Mesenchymal stem cell (in vitro differentiated cells and primary cell): ENCODE data around the gene HSPA9.

Source experiments
- DNase-seq: peaks from one replicate; pipeline ENCODE4 v3.0.0-alpha.2; 2013
- H2AFZ ChIP-seq: one replicate; pipeline ENCODE4 v1.6.1; 2013; ENCODE audit warnings: low read depth, mild to moderate bottlenecking, control low read depth, inconsistent platforms, low read length, moderate library complexity
- H2AK5ac ChIP-seq: 2 replicates; pipeline ENCODE4 v1.6.1; 2013; ENCODE audit warnings: low read length, moderate library complexity, mild to moderate bottlenecking, inconsistent platforms; ENCODE audit not compliant: severe bottlenecking
- H2BK120ac ChIP-seq: one replicate; pipeline ENCODE4 v1.6.1; 2013; ENCODE audit warnings: low read depth, mild to moderate bottlenecking, inconsistent platforms, low read length, moderate library complexity
- H2BK12ac ChIP-seq, 2 experiments: one replicate each; pipeline ENCODE4 v1.6.1; 2013; ENCODE audit warnings: inconsistent platforms in 2 of 2, low read length in 2 of 2, mild to moderate bottlenecking in 2 of 2, moderate library complexity in 2 of 2, control low read depth in 1 of 2
- H2BK15ac ChIP-seq: one replicate; pipeline ENCODE4 v1.6.1; 2013; ENCODE audit warnings: mild to moderate bottlenecking, low read depth, inconsistent platforms; ENCODE audit not compliant: poor library complexity, severe bottlenecking
- H2BK5ac ChIP-seq: 2 replicates; pipeline ENCODE4 v1.6.1; 2013; ENCODE audit warnings: low read depth, mild to moderate bottlenecking, low read length, control low read depth, inconsistent platforms; ENCODE audit not compliant: poor library complexity, severe bottlenecking
- H3K14ac ChIP-seq, 2 experiments: one replicate each; pipeline ENCODE4 v1.6.1; 2013; ENCODE audit warnings: inconsistent platforms in 2 of 2, low read length in 2 of 2, control low read depth in 1 of 2, mild to moderate bottlenecking in 1 of 2, moderate library complexity in 1 of 2
- H3K18ac ChIP-seq, 2 experiments: one replicate each; pipeline ENCODE4 v1.6.1; 2013; ENCODE audit warnings: inconsistent platforms in 2 of 2, low read length in 2 of 2, control low read depth in 1 of 2, low read depth in 1 of 2, mild to moderate bottlenecking in 1 of 2
- H3K23ac ChIP-seq, 2 experiments: one replicate each; pipeline ENCODE4 v1.6.1; 2013; ENCODE audit warnings: inconsistent platforms in 2 of 2, low read length in 2 of 2, mild to moderate bottlenecking in 2 of 2, moderate library complexity in 2 of 2, control low read depth in 1 of 2
- H3K27ac ChIP-seq: 2 replicates; pipeline ENCODE4 v1.5.1; 2013; ENCODE audit warnings: mild to moderate bottlenecking, moderate library complexity, low read length, control low read depth, inconsistent platforms; ENCODE audit not compliant: poor library complexity, severe bottlenecking
- H3K27me3 ChIP-seq, 2 experiments: 2 replicates each; pipeline versions ENCODE4 v1.6.1 to v1.7.0; 2013; ENCODE audit warnings: low read length in 2 of 2, mild to moderate bottlenecking in 2 of 2, moderate library complexity in 2 of 2, control low read depth in 1 of 2, inconsistent platforms in 1 of 2; ENCODE audit not compliant: control insufficient read depth in 1 of 2, insufficient read depth in 1 of 2
- H3K36me3 ChIP-seq, 2 experiments: 2 replicates each; pipeline versions ENCODE4 v1.6.1 to v1.7.0; 2013; ENCODE audit warnings: low read length in 2 of 2, control low read depth in 1 of 2, inconsistent platforms in 1 of 2, low read depth in 1 of 2, mild to moderate bottlenecking in 1 of 2; ENCODE audit not compliant: insufficient read depth in 2 of 2, control insufficient read depth in 1 of 2
- H3K4ac ChIP-seq, 2 experiments: one replicate each; pipeline ENCODE4 v1.6.1; 2013; ENCODE audit warnings: inconsistent platforms in 2 of 2, low read length in 2 of 2, mild to moderate bottlenecking in 2 of 2, moderate library complexity in 2 of 2, control low read depth in 1 of 2, low read depth in 1 of 2
- H3K4me1 ChIP-seq: 2 replicates; pipeline ENCODE4 v1.6.1; 2013; ENCODE audit warnings: low read depth, low read length, control low read depth; ENCODE audit not compliant: control insufficient read depth, insufficient read depth
- H3K4me2 ChIP-seq: 2 replicates; pipeline ENCODE4 v1.6.1; 2013; ENCODE audit warnings: low read length, mild to moderate bottlenecking, inconsistent platforms; ENCODE audit not compliant: poor library complexity, severe bottlenecking
- H3K4me3 ChIP-seq, 2 experiments: 2 replicates each; pipeline versions ENCODE4 v1.5.1 to v1.7.0; 2013; ENCODE audit warnings: low read length in 2 of 2, mild to moderate bottlenecking in 2 of 2, control low read depth in 1 of 2, low read depth in 1 of 2; ENCODE audit not compliant: insufficient read depth in 1 of 2
- H3K79me1 ChIP-seq: replicated peaks from 2 replicates; pipeline ENCODE4 v1.6.1; 2013; ENCODE audit warnings: mild to moderate bottlenecking, control low read depth, low read length, inconsistent platforms; ENCODE audit not compliant: poor library complexity, severe bottlenecking
- H3K9ac ChIP-seq: 2 replicates; pipeline ENCODE4 v1.7.0; 2013; ENCODE audit warnings: mild to moderate bottlenecking, low read length, moderate library complexity
- H3K9me3 ChIP-seq: 2 replicates; pipeline ENCODE4 v1.7.0; 2013; ENCODE audit warnings: mild to moderate bottlenecking, low read length; ENCODE audit not compliant: control insufficient read depth
- H4K8ac ChIP-seq: one replicate; pipeline ENCODE4 v1.6.1; 2013; ENCODE audit warnings: inconsistent platforms, mild to moderate bottlenecking, low read length, moderate library complexity
- H4K91ac ChIP-seq: one replicate; pipeline ENCODE4 v1.6.1; 2013; ENCODE audit warnings: mild to moderate bottlenecking, low read length, inconsistent platforms
- WGBS: methylation state at CpG from one replicate; pipeline ENCODE4 v1.1.7; 2013; ENCODE audit warnings: mixed read lengths; 5-methylcytosine and 5-hydroxymethylcytosine counted together

Gene HSPA9

DNA sequence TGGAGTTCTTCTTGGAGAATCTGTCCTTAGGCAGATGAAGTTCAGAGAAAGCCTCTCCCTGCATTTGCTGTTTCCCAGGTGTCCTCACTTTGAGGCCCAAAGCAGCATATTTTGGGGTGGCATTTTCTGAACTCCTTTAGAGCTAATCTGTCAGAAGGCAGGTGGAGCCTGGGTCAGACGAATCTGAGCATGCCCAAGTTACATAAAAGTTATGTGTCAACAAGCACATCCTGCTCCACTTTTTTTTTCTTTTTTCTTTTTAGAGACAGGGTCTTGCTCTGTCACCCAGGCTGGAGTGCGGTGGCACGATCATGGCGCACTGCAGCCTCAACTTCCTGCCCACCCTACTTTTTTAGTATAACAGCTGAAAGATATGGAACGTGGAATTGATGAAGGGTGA is 41.3 kb upstream of the HSPA9 start:
- Histone ChIP-seq H3K14ac (no peak overlapping the region), H2BK15ac (no peak overlapping the region), H3K9ac (no peak overlapping the region), H3K23ac (no peak overlapping the region), H3K27ac (no peak overlapping the region), H3K9me3 (no peaks in the 10 kb centered on the region), H3K4me3 (no peak overlapping the region), H4K8ac (no peak overlapping the region), H3K4me2 (no peak overlapping the region), H2AK5ac (no peak overlapping the region), H2AFZ (no peak overlapping the region), H3K4ac (no peak overlapping the region), H2BK120ac (no peak overlapping the region), H3K79me1 (no peaks in the 10 kb centered on the region), H2BK12ac (no peak overlapping the region), H3K36me3 (no peaks in the 10 kb centered on the region), H4K91ac (no peak overlapping the region), H2BK5ac (no peak overlapping the region), H3K18ac (no peak overlapping the region), H3K4me1 (peaks cover under 1% of the 10 kb centered on the region), H3K27me3 (no peaks in the 10 kb centered on the region)
- WGBS: 89% methylated on average over 3 of the region's 5 CpGs
- DNase-seq: no peak

GRCh38 chr5:138615461-138615860 is 40.3 kb upstream of the HSPA9 start:
- H4K8ac ChIP-seq: no peak overlapping the region
- 91% methylated on average over 3 of the region's 3 CpGs for WGBS

DNA sequence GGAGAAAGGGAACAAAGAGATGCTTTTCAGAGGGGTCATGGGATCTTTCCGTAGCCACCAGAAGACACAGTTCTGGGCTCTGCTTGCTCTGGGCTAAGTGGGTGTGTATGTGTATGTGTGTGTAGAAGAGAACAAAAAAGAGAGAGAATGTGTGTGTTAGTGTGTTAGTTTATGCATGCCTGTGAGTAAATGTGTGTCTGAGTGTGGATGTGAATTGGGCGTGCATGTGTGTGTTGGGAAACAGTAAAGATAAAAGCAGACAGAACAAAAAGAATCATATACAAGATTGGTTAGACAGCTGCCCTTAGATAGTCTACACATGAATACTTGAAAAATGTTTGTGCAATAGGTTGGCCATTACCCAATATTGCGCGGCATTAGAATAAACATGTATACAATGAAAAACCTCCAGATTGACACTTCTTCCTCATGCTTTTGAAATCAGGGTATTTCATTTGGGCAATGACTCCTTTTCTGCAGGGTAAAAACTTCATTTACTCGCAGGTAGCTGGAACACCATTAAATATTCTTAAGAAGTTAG is 36.5 kb upstream of the HSPA9 start:
- peak overlapping the region; percentile 90 for H4K91ac ChIP-seq
- H3K27me3 ChIP-seq: peaks cover 0 to 4% of the 10 kb centered on the region in 2 experiments
- peak overlapping the region; percentile 65 for H3K4me2 ChIP-seq
- peak overlapping the region; percentile 87 for H2BK120ac ChIP-seq
- peak overlapping the region; percentile 66 for H2AFZ ChIP-seq
- H3K14ac ChIP-seq: peak overlapping the region in 1 of 2 experiments; percentile 76
- H2BK12ac ChIP-seq: peak overlapping the region; percentile 59
- H3K36me3 ChIP-seq: no peaks in the 10 kb centered on the region
- no peaks in the 10 kb centered on the region for H3K9me3 ChIP-seq
- no peak overlapping the region for H2BK5ac ChIP-seq
- H3K23ac ChIP-seq: no peak overlapping the region
- H3K79me1 ChIP-seq: no peaks in the 10 kb centered on the region
- no peak overlapping the region for H3K27ac ChIP-seq
- peak; percentile 66 for DNase-seq
- H3K18ac ChIP-seq: peak overlapping the region; percentile 74 to 75
- H4K8ac ChIP-seq: peak overlapping the region; percentile 97
- H3K9ac ChIP-seq: peak overlapping the region; percentile 63
- no peak overlapping the region for H2AK5ac ChIP-seq
- H3K4me3 ChIP-seq: peak overlapping the region; percentile 41 to 67
- H2BK15ac ChIP-seq: peak overlapping the region; percentile 82
- peaks cover 11% of the 10 kb centered on the region for H3K4me1 ChIP-seq
- WGBS: 42% methylated on average over 4 of the region's 5 CpGs
- H3K4ac ChIP-seq: peak overlapping the region; percentile 73 to 92

More at GRCh38 chr5:138615461-138615860, 40.3 kb upstream of the HSPA9 start:
- no peaks in the 10 kb centered on the region for H3K79me1 ChIP-seq
- H3K23ac ChIP-seq: no peak overlapping the region
- H3K4me1 ChIP-seq: peaks cover 10% of the 10 kb centered on the region
- H3K18ac ChIP-seq: no peak overlapping the region
- no peaks in the 10 kb centered on the region for H3K9me3 ChIP-seq
- no peak overlapping the region for H2BK120ac ChIP-seq
- no peak overlapping the region for H3K4ac ChIP-seq
- H3K14ac ChIP-seq: peak overlapping the region in 1 of 2 experiments; percentile 45
- no peak overlapping the region for H2AK5ac ChIP-seq
- H3K36me3 ChIP-seq: no peaks in the 10 kb centered on the region
- H2AFZ ChIP-seq: no peak overlapping the region
- no peak overlapping the region for H3K4me2 ChIP-seq
- no peak overlapping the region for H3K9ac ChIP-seq
- DNase-seq: no peak
- H2BK15ac ChIP-seq: no peak overlapping the region
- H3K4me3 ChIP-seq: no peak overlapping the region
- H3K27ac ChIP-seq: no peak overlapping the region
- no peak overlapping the region for H4K91ac ChIP-seq
- H3K27me3 ChIP-seq: no peaks in the 10 kb centered on the region
- H2BK12ac ChIP-seq: no peak overlapping the region
- no peak overlapping the region for H2BK5ac ChIP-seq

DNA sequence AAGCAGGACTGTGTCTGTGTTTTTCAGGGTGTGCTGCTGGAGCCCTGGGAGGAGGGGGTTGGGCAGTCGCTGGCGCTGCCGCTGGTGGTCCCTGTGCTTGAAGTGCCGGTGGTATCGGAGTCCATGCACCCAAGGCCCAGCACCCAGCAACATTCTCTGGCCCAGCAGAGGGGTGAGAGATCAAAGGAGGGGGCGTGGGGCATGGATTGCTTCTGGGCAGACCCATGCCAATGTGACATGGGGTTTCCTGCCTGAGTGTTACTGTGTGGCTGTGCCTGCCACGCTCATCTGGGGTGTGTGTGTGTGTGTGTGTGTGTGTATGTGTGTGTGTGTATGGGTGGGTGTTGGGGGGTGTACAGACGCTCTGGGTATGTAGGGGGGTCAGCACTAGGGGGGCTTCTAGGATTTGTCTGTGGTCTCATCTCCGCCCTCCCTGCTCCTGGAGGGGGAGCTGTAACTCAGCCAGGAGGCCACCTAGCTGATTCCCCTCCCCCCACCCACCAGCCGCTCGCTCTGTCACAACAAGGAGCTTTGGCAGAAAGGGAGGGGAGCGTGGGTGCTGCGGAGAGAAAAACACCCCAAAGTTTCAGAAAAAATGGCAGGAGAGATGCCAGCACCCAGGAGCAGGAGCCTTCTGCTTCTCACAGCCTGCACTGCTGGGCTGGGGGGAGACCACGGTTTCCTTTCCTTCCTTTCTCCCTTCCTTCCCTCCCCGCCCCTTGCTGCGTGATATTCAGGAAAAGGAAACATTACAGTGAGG is 35.9 kb upstream of the HSPA9 start:
- peak; percentile 45 for DNase-seq
- no peak overlapping the region for H2AK5ac ChIP-seq
- no peaks in the 10 kb centered on the region for H3K9me3 ChIP-seq
- H2BK120ac ChIP-seq: peak overlapping the region; percentile 87
- H3K27ac ChIP-seq: no peak overlapping the region
- H2BK5ac ChIP-seq: no peak overlapping the region
- peak overlapping the region; percentile 90 for H4K91ac ChIP-seq
- H3K4me1 ChIP-seq: peaks cover 11% of the 10 kb centered on the region
- 5% methylated on average over 9 of the region's 16 CpGs for WGBS
- peak overlapping the region in 1 of 2 experiments; percentile 86 for H3K14ac ChIP-seq
- peak overlapping the region; percentile 73 to 92 for H3K4ac ChIP-seq
- H3K23ac ChIP-seq: no peak overlapping the region
- peak overlapping the region; percentile 97 for H4K8ac ChIP-seq
- H3K36me3 ChIP-seq: no peaks in the 10 kb centered on the region
- H3K18ac ChIP-seq: peak overlapping the region; percentile 74 to 75
- H2AFZ ChIP-seq: peak overlapping the region; percentile 66
- peak overlapping the region; percentile 65 for H3K4me2 ChIP-seq
- H3K4me3 ChIP-seq: peak overlapping the region; percentile 41 to 67
- peaks cover 0 to 7% of the 10 kb centered on the region in 2 experiments for H3K27me3 ChIP-seq
- H3K9ac ChIP-seq: peak overlapping the region; percentile 63
- H3K79me1 ChIP-seq: no peaks in the 10 kb centered on the region
- peak overlapping the region; percentile 82 for H2BK15ac ChIP-seq
- H2BK12ac ChIP-seq: peak overlapping the region; percentile 59 to 87
